Testis (tissue), 3 donors: ENCODE measurements around the gene BCAS3. TPM values are rescaled to one million over a fixed set of nuclear protein-coding genes. Genes with fewer than 3 reads are reported as not detected.

Source experiments
- DNase-seq: peaks from one replicate; pipeline ENCODE4 v3.0.0-alpha.2; 2019
- H3K27ac ChIP-seq, 2 donors: fragments of 200-600 bp; sonication (generic); one replicate each; pipeline ENCODE4 v1.5.1; 2019
- H3K27me3 ChIP-seq: fragments of 200-600 bp; sonication (generic); one replicate; pipeline ENCODE4 v1.5.1; 2019
- H3K36me3 ChIP-seq: fragments of 200-600 bp; sonication (generic); one replicate; pipeline ENCODE4 v1.5.1; 2017; ENCODE audit warnings: low read depth; ENCODE audit errors: missing control alignments
- H3K4me1 ChIP-seq: fragments of 200-600 bp; sonication (generic); one replicate; pipeline ENCODE4 v1.5.1; 2019
- H3K4me3 ChIP-seq, 2 donors: fragments of 200-600 bp; sonication (generic); one replicate each; pipeline ENCODE4 v1.5.1; 2017 to 2019
- H3K9me3 ChIP-seq: fragments of 200-600 bp; sonication (generic); one replicate; pipeline ENCODE4 v1.5.1; 2017
- POLR2A ChIP-seq: fragments of 450-650 bp; IDR thresholded peaks from one replicate; pipeline ENCODE4 v1.6.1; 2017; ENCODE audit warnings: antibody characterized with exemption, mild to moderate bottlenecking, moderate library complexity
- whole genome bisulfite sequencing, 2 donors: methylation state at CpG; one replicate each; pipeline ENCODE4 v1.1.5; 2018; 5-methylcytosine and 5-hydroxymethylcytosine counted together
- intact Hi-C: fragments of 100-400 bp; cut with DNase I; formaldehyde crosslinking; loops from one replicate; pipeline ENCODE4 v1.15.1; 2023; ENCODE audit warnings: low total_unique reads
- polyA plus RNA-seq: library from polyadenylated mRNA; stranded (reverse); fragments of 350-450 nt; fragmentation: Illumina TruSeq; extraction: RNeasy Lipid Tissue Mini Kit (QIAGEN cat#74804); gene quantifications from one replicate; pipeline ENCODE4 v1.2.3, GENCODE V29; 2014; ENCODE audit warnings: low read depth, low replicate concordance; ENCODE audit not compliant: insufficient read depth
- total RNA-seq, 2 donors: library from RNA; depleted of rRNA; stranded (reverse); fragments of >200 nt; gene quantifications; one replicate each; pipeline ENCODE4 v1.2.3, GENCODE V29; 2016
- TF ChIP-seq, protein P1 (sequence below), 3 experiments: fragments of 450-650 bp in 2 of 3; fragments of 200-600 bp in 1 of 3; sonication (generic) in 1 of 3; IDR thresholded peaks; one replicate each; pipeline ENCODE4 v1.5.1; 2016 to 2019; ENCODE audit warnings: antibody characterized with exemption in 3 of 3, mild to moderate bottlenecking in 2 of 3, moderate library complexity in 1 of 3

Gene BCAS3
- total and polyA plus RNA-seq, 3 donors from 2014 or later: 54.8 to 96.7 (median 73.0) TPM

GRCh38 chr17:61399131-61400065 lies 721.7 kb downstream of the BCAS3 start, which contains the start of gene TBX2:
Gene TBX2 (plus strand): TSS chr17:61399843. CDS start chr17:61400177, 334 bp downstream.
- Histone ChIP-seq H3K27me3 (no peaks in the 10 kb centered on the region), H3K4me1 (peaks cover 20% of the 10 kb centered on the region), H3K9me3 (no peaks in the 10 kb centered on the region), H3K27ac (peak within 1 kb of the TSS; percentile 94 to 95), H3K36me3 (no peaks in the 10 kb centered on the region), H3K4me3 (peak within 1 kb of the TSS; percentile 68 to 78)
- intact Hi-C loops: loop anchor here (5.0 to 10.0 kb wide), 2 partner anchors 145 to 242 kb away; no protein-coding TSS in a partner anchor
- WGBS, 2 donors: 1% methylated on average over 22 to 81 of the region's 98 CpGs
- DNase-seq: peak; percentile 89
- no peak for TF ChIP-seq POLR2A
- TF ChIP-seq, protein P1, sequence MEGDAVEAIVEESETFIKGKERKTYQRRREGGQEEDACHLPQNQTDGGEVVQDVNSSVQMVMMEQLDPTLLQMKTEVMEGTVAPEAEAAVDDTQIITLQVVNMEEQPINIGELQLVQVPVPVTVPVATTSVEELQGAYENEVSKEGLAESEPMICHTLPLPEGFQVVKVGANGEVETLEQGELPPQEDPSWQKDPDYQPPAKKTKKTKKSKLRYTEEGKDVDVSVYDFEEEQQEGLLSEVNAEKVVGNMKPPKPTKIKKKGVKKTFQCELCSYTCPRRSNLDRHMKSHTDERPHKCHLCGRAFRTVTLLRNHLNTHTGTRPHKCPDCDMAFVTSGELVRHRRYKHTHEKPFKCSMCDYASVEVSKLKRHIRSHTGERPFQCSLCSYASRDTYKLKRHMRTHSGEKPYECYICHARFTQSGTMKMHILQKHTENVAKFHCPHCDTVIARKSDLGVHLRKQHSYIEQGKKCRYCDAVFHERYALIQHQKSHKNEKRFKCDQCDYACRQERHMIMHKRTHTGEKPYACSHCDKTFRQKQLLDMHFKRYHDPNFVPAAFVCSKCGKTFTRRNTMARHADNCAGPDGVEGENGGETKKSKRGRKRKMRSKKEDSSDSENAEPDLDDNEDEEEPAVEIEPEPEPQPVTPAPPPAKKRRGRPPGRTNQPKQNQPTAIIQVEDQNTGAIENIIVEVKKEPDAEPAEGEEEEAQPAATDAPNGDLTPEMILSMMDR (IDR thresholded peaks at IDR 0.05): no peak

- Histone ChIP-seq H3K27ac (peak overlapping the region; percentile 94 to 95), H3K27me3 (no peaks in the 10 kb centered on the region), H3K9me3 (no peaks in the 10 kb centered on the region), H3K4me1 (peaks cover 18% of the 10 kb centered on the region), H3K4me3 (peak overlapping the region; percentile 68 to 78), H3K36me3 (no peaks in the 10 kb centered on the region)
- WGBS, 2 donors: 0 to 1% methylated on average over 15 to 29 of the region's 90 CpGs
- intact Hi-C loops: loop anchor here (10.0 kb wide), 1 partner anchor 145 kb away; no protein-coding TSS in a partner anchor
- no peak for DNase-seq
- TF ChIP-seq POLR2A: no peak
- TF ChIP-seq, protein P1 (IDR thresholded peaks at IDR 0.05): no peak
Observed at GRCh38 chr17:61400066-61400716, 722.5 kb downstream of the BCAS3 start.

DNA sequence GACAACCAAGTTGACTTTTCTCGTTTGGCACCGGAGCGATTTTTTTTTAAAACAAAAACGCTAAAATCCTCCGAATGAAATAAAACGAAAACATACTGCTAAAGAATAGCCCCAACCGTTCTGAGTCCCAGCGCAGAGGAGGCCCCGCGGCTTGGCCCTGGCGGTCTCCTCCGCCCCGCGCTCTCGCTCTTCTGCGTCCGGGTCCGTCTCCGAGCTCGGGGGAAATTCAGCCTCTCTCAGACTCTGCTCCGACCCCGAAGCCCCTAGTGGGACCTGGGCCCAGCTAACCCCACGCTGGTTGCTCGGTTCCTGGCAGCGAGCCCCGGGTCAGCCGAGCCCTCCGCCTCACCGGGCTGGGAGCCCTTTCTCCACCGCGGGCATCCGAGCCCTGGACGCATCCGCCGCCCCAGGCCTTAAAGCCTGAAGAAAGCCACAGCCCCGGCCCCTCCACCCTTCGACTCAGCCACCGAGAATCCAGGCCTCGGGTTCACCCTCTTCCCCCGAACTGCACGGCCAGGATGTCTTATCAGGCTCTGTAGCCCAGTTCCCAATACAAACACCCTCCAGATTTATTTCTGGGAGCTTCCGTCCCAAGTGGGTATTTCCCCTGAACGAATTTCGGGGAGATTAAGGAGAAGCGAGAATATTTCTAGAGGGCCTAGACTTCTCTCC lies 723.2 kb downstream of the BCAS3 start:
- H3K27me3 ChIP-seq: no peaks in the 10 kb centered on the region
- peak overlapping the region; percentile 68 to 78 for H3K4me3 ChIP-seq
- H3K9me3 ChIP-seq: no peaks in the 10 kb centered on the region
- H3K27ac ChIP-seq: peak overlapping the region; percentile 94 to 95
- no peak for DNase-seq
- no peak for TF ChIP-seq POLR2A
- TF ChIP-seq, protein P1 (IDR thresholded peaks at IDR 0.05): no peak
- intact Hi-C loops: loop anchor here (10.0 kb wide), 1 partner anchor 146 kb away; no protein-coding TSS in a partner anchor
- no peaks in the 10 kb centered on the region for H3K36me3 ChIP-seq
- peaks cover 20% of the 10 kb centered on the region for H3K4me1 ChIP-seq
- 6 to 10% methylated on average over 45 of the region's 45 CpGs for WGBS, 2 donors

- TF ChIP-seq, protein P1 (IDR thresholded peaks at IDR 0.05): no peak
- TF ChIP-seq POLR2A: no peak
- intact Hi-C loops: loop anchor here (10.0 kb wide), 1 partner anchor 147 kb away; no protein-coding TSS in a partner anchor
- Histone ChIP-seq H3K4me1 (peaks cover 20% of the 10 kb centered on the region), H3K27me3 (no peaks in the 10 kb centered on the region), H3K36me3 (no peaks in the 10 kb centered on the region), H3K4me3 (peak overlapping the region; percentile 68 to 78), H3K9me3 (no peaks in the 10 kb centered on the region), H3K27ac (peak overlapping the region; percentile 94 to 95)
- 21 to 31% methylated on average over 19 to 25 of the region's 25 CpGs for WGBS, 2 donors
- no peak for DNase-seq
Observed at GRCh38 chr17:61401389-61402072, 723.9 kb downstream of the BCAS3 start.
